ENCODE measurements around the gene ISLR2.

ISLR2 gene

DNA sequence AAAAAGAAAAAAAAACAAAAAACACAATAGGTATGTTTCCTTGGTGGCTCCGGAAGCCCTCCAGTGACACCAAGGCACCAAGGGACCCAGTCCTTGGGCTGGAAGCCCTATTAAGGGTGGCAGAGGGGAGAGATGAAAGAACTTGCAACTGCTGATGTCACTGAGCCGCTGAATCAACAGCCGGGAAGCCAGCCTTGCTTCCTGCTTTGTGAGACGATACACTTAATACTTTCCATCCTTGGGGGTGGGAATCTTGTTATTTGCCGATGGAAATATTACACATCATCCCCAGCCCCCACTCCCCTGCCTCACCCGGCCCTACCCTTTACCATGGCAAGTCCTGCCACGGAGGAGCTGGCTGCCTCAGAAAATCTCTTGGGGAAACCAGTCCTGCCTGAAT lies 5.6 kb upstream of the ISLR2 start:
- no peak overlapping the region for H3K4me3 ChIP-seq (ENCODE audit: low read depth, low read length)
- H3K4me2 ChIP-seq (ENCODE audit: low read length): no peak overlapping the region
- H3K27me3 ChIP-seq (ENCODE audit: control insufficient read depth, insufficient read depth, low read length): peaks cover 3% of the 10 kb centered on the region
- no peaks in the 10 kb centered on the region for H3K79me2 ChIP-seq
- H3K9ac ChIP-seq: no peak overlapping the region
- H3K36me3 ChIP-seq (ENCODE audit: control insufficient read depth, insufficient read depth, low read length): no peaks in the 10 kb centered on the region
- H3K27ac ChIP-seq: no peak overlapping the region
- H2AFZ ChIP-seq: no peak overlapping the region
- TF ChIP-seq, protein P1, sequence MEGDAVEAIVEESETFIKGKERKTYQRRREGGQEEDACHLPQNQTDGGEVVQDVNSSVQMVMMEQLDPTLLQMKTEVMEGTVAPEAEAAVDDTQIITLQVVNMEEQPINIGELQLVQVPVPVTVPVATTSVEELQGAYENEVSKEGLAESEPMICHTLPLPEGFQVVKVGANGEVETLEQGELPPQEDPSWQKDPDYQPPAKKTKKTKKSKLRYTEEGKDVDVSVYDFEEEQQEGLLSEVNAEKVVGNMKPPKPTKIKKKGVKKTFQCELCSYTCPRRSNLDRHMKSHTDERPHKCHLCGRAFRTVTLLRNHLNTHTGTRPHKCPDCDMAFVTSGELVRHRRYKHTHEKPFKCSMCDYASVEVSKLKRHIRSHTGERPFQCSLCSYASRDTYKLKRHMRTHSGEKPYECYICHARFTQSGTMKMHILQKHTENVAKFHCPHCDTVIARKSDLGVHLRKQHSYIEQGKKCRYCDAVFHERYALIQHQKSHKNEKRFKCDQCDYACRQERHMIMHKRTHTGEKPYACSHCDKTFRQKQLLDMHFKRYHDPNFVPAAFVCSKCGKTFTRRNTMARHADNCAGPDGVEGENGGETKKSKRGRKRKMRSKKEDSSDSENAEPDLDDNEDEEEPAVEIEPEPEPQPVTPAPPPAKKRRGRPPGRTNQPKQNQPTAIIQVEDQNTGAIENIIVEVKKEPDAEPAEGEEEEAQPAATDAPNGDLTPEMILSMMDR (IDR thresholded peaks at IDR 0.05): no peak
- H3K9me3 ChIP-seq (ENCODE audit: control insufficient read depth, low read length): no peaks in the 10 kb centered on the region
- H3K4me1 ChIP-seq: no peaks in the 10 kb centered on the region

DNA sequence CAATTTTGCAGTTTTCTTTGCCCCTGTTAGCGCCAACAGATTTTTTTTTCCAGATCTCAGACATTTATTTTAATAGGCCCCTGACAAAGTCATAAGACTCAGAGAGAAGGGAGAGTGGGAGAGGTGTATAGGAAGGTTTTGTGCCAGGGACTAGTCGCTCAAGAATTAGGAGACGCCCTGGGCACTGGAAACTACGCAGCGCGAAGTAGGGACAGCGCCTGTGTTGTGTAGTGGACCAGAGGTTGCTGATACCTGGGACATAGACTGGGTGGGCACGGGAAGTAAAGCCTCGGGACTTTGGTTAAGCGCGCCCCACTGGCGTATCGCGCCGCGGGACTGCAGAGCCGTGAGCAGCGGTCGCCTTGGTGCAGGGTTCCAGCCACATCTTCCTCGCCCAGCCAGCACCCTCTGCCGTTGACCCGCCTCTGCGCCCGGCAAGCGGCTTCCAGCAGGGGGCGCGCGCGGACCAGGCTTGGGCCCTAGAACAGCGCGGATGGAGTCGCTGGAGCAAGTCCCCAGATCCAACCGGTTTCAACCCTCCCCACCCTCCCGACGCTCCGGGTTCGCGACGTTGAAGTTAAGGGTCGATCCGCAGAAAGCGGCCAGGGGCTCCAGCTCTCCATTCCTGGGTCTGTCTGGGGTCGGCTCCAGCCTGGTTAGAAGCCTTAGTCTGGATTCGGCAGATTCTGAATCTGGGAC lies 3.0 kb upstream of the ISLR2 start:
- TF ChIP-seq, protein P1 (IDR thresholded peaks at IDR 0.05): peak; percentile 81
- Histone ChIP-seq H3K79me2 (no peaks in the 10 kb centered on the region), H3K36me3 (ENCODE audit: control insufficient read depth, insufficient read depth, low read length) (no peaks in the 10 kb centered on the region), H3K27me3 (ENCODE audit: control insufficient read depth, insufficient read depth, low read length) (peaks cover 3% of the 10 kb centered on the region), H3K27ac (no peak overlapping the region), H2AFZ (no peak overlapping the region), H3K4me1 (no peaks in the 10 kb centered on the region), H3K4me2 (ENCODE audit: low read length) (peak overlapping the region; percentile 64), H3K4me3 (ENCODE audit: low read depth, low read length) (peak overlapping the region; percentile 16), H3K9ac (no peak overlapping the region), H3K9me3 (ENCODE audit: control insufficient read depth, low read length) (no peaks in the 10 kb centered on the region)

DNA sequence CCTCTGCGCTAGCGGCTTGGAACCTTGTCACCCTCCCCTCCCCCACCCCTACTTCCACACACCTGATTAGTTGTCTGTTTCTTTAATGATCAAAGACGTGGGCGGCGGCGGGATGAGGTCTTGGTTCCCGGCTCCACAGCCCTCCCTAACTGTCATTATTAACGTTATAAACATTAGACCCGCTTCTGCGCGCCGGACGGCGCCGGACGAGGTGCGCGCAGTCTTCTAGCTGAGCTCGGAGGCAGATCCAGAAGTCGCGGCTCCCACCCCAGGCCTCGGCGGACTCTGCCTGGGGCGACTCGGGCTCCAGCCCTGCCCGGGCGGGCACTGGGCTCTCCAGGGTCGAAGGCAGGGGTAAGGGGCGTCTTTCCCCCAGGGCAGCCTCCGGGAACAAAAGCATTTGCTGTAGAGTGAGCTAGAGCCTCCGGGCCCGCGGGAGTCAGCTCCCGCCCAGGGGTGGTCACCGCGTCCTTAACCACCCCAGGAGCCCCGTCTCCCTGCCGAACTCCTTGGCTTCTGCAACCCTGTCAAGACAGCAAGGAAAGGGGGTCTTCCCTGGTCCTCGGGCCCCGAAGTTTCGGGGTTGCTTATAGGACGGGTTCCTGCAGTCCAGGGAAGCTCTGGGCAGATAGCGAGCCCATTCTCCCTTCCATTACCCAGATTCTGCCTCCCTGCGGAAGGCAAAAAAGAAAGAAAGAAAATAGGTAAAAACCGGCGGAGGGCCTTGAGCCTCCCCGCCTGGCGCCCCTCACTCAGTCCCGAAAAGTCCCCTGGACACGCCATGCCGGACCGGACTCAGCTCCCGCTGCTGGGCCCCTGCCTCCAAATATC lies 2.2 kb upstream of the ISLR2 start:
- H3K27ac ChIP-seq: no peak overlapping the region
- H3K4me3 ChIP-seq (ENCODE audit: low read depth, low read length): peak overlapping the region; percentile 16
- TF ChIP-seq, protein P1 (IDR thresholded peaks at IDR 0.05): no peak
- peaks cover 3% of the 10 kb centered on the region for H3K27me3 ChIP-seq (ENCODE audit: control insufficient read depth, insufficient read depth, low read length)
- peak overlapping the region; percentile 50 for H2AFZ ChIP-seq
- H3K4me2 ChIP-seq (ENCODE audit: low read length): peak overlapping the region; percentile 64
- no peaks in the 10 kb centered on the region for H3K36me3 ChIP-seq (ENCODE audit: control insufficient read depth, insufficient read depth, low read length)
- H3K79me2 ChIP-seq: no peaks in the 10 kb centered on the region
- no peaks in the 10 kb centered on the region for H3K4me1 ChIP-seq
- no peaks in the 10 kb centered on the region for H3K9me3 ChIP-seq (ENCODE audit: control insufficient read depth, low read length)
- no peak overlapping the region for H3K9ac ChIP-seq

DNA sequence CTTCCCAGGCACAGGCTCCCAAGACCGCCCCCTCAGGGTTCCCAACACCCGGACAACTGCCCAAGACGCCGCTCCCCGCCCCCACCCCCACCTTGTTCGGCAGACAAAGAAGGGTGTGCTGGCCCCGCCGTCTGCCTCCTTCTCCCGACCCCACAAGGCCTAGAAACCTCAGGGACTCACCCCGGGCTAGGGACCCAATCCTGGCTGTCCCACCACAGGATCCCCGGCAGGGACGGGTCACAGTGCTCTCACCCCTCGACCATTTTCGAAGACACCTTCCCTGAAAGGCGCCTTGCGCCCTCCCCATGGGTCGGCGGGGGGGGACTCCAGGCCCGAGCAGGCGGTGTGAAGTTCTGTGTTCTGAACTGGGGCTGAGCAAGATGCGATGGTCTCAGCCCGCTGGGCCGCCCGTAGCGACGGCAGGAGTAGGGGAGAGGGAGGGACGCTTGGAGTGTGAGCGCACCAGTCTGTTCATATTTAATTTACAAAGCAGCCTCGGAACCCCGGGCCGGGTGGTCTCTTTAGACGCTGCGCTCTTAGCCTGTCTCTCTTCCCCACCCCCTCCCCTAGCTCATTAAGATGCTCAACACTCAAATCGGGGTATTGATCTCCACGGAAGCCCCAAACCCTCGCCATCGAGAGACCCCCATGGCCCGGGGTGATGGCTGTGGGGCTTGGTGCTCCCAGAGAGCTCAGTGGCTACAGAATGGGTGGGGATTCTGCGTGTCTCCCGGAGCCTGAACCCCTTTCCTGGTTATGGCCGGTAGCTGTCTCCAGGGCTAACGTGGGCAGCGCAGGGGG lies 1.4 kb upstream of the ISLR2 start:
- no peaks in the 10 kb centered on the region for H3K4me1 ChIP-seq
- no peak overlapping the region for H3K27ac ChIP-seq
- no peak overlapping the region for H3K4me3 ChIP-seq (ENCODE audit: low read depth, low read length)
- H3K79me2 ChIP-seq: no peaks in the 10 kb centered on the region
- no peak overlapping the region for H3K9ac ChIP-seq
- H3K27me3 ChIP-seq (ENCODE audit: control insufficient read depth, insufficient read depth, low read length): peaks cover 6% of the 10 kb centered on the region
- peak overlapping the region; percentile 22 for H3K4me2 ChIP-seq (ENCODE audit: low read length)
- H2AFZ ChIP-seq: no peak overlapping the region
- TF ChIP-seq, protein P1 (IDR thresholded peaks at IDR 0.05): no peak
- no peaks in the 10 kb centered on the region for H3K36me3 ChIP-seq (ENCODE audit: control insufficient read depth, insufficient read depth, low read length)
- no peaks in the 10 kb centered on the region for H3K9me3 ChIP-seq (ENCODE audit: control insufficient read depth, low read length)

Data from parathyroid adenoma (tissue), 2 donors.